ENCODE data around the gene FGB. TPM values are rescaled to one million over a fixed set of nuclear protein-coding genes. Genes with fewer than 3 reads are reported as not detected.

FGB gene
- total and polyA plus RNA-seq, 2 of the 13 experiments (the other 11 are each of a cell fraction or from before 2014, with no cell fraction given): 226 to 784 TPM

GRCh38 chr4:154574311-154574710 is 11.5 kb downstream of the FGB start (continued):
- TF ChIP-seq ZBED4 (CRISPR knock-in tag; IDR thresholded peaks at IDR 0.05; ENCODE audit: borderline replicate concordance): no peak
- TF ChIP-seq CCAR2 (optimal IDR thresholded peaks at IDR 0.05; ENCODE audit: low read depth, low read length): no peak
- no peak for TF ChIP-seq JUN (CRISPR knock-in tag; IDR thresholded peaks at IDR 0.05)
- TF ChIP-seq ZNF337 (CRISPR knock-in tag; IDR thresholded peaks at IDR 0.05; ENCODE audit: borderline replicate concordance, low read depth): no peak
- no peak for TF ChIP-seq ZNF772 (CRISPR knock-in tag; IDR thresholded peaks at IDR 0.05)
- no peak for TF ChIP-seq PRDM15 (CRISPR knock-in tag; IDR thresholded peaks at IDR 0.05)
- TF ChIP-seq CREB3 (CRISPR knock-in tag; IDR thresholded peaks at IDR 0.05): no peak
- no peak for TF ChIP-seq ZNF33B (CRISPR knock-in tag; IDR thresholded peaks at IDR 0.05)
